ENCODE measurements around the gene MGAT5B. TPM values are rescaled to one million over a fixed set of nuclear protein-coding genes. Genes with fewer than 3 reads are reported as not detected.

Gene MGAT5B
- total and polyA plus RNA-seq, 2 donors (not counting 1 experiment from before 2014, with no cell fraction given), result 0.15 to 37.8 TPM

DNA sequence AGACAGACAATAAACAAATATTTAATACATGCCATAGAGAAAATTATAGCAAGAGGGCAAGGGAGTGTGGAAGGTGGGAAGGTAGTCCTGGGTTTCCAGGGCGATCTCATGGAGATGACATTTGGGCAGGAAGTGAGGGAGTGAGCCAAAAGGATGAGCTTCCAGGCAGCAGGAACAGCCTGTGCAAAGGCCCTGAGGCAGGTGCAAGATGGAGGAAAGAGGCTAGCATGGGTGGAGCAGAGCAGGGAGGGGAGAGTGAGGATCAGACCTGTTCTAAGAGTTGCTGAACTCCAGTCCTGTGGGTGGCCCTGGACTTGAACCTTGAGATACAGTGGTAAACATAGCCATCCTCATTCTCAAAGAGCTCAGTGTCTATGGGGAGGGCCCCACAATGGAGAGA, 94.7 kb downstream of the MGAT5B start:
- H3K4me1 Mint-ChIP-seq, result peaks cover 24% of the 10 kb centered on the region
- H3K27ac Mint-ChIP-seq, result no peak overlapping the region
- no peak overlapping the region for H3K4me2 ChIP-seq (replicated peaks; ENCODE audit: low read depth, low read length, poor library complexity, severe bottlenecking)
- ChIA-PET POLR2A (interaction anchor here (0.6 kb wide), 1 partner anchor 158 kb away, joined by 4 read pairs; no protein-coding TSS in a partner anchor), CTCF (interaction anchor here (1.2 kb wide), 1 partner anchor 93 kb away, joined by 3 read pairs; no protein-coding TSS in a partner anchor)
- H3K27ac ChIP-seq (ENCODE audit: low read length in 2 of 2), result no peak overlapping the region
- H3K27me3 Mint-ChIP-seq, result peaks cover 21% of the 10 kb centered on the region
- H3K4me3 Mint-ChIP-seq, result no peak overlapping the region
- H3K9me3 ChIP-seq (ENCODE audit: control extremely low read depth in 1 of 3, control insufficient read depth in 2 of 3, insufficient read depth in 1 of 3, low read length in 2 of 3), result peaks cover 0 to 2% (median 0%) of the 10 kb centered on the region in 3 donors
- H3K9ac ChIP-seq (ENCODE audit: low read length), result no peak overlapping the region
- H3K79me2 ChIP-seq (ENCODE audit: control insufficient read depth, insufficient read depth, low read length), result no peaks in the 10 kb centered on the region
- H3K4me1 ChIP-seq (ENCODE audit: control insufficient read depth in 2 of 2, insufficient read depth in 2 of 2, low read length in 2 of 2), result peaks cover 13 to 17% of the 10 kb centered on the region in 2 donors
- no peak overlapping the region for H2AFZ ChIP-seq (ENCODE audit: insufficient read depth, low read depth, low read length, poor library complexity, severe bottlenecking)
- WGBS (ENCODE audit: insufficient coverage), result 100% methylated on average over 1 of the region's 1 CpG
- TF ChIP-seq, protein P1, sequence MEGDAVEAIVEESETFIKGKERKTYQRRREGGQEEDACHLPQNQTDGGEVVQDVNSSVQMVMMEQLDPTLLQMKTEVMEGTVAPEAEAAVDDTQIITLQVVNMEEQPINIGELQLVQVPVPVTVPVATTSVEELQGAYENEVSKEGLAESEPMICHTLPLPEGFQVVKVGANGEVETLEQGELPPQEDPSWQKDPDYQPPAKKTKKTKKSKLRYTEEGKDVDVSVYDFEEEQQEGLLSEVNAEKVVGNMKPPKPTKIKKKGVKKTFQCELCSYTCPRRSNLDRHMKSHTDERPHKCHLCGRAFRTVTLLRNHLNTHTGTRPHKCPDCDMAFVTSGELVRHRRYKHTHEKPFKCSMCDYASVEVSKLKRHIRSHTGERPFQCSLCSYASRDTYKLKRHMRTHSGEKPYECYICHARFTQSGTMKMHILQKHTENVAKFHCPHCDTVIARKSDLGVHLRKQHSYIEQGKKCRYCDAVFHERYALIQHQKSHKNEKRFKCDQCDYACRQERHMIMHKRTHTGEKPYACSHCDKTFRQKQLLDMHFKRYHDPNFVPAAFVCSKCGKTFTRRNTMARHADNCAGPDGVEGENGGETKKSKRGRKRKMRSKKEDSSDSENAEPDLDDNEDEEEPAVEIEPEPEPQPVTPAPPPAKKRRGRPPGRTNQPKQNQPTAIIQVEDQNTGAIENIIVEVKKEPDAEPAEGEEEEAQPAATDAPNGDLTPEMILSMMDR (IDR thresholded peaks at IDR 0.05), result no peak
- H4K20me1 ChIP-seq (ENCODE audit: control insufficient read depth, insufficient read depth, low read length, poor library complexity, severe bottlenecking), result no peaks in the 10 kb centered on the region
- H3K36me3 ChIP-seq (replicated peaks in 1 of 2; ENCODE audit: control extremely low read depth in 1 of 2, control insufficient read depth in 1 of 2, extremely low read depth in 1 of 2, insufficient read depth in 2 of 2, low read length in 1 of 2), result no peaks in the 10 kb centered on the region
- peaks cover 0 to 22% (median 7%) of the 10 kb centered on the region in 4 experiments for H3K27me3 ChIP-seq (replicated peaks in 1 of 4; ENCODE audit: control extremely low read depth in 1 of 4, control insufficient read depth in 3 of 4, insufficient read depth in 4 of 4, low read length in 3 of 4)
- intact Hi-C loops (cut with micrococcal nuclease), result no loop called here
- no peak overlapping the region for H3K4me3 ChIP-seq (ENCODE audit: control extremely low read depth in 1 of 5, extremely low read depth in 1 of 5, insufficient read depth in 1 of 5, low read depth in 2 of 5, low read length in 4 of 5)
- ATAC-seq (ENCODE audit: low read depth) (no peak), DNase-seq (no peak)
- no peaks in the 10 kb centered on the region for H3K9me3 Mint-ChIP-seq (ENCODE audit: insufficient read depth)

DNA sequence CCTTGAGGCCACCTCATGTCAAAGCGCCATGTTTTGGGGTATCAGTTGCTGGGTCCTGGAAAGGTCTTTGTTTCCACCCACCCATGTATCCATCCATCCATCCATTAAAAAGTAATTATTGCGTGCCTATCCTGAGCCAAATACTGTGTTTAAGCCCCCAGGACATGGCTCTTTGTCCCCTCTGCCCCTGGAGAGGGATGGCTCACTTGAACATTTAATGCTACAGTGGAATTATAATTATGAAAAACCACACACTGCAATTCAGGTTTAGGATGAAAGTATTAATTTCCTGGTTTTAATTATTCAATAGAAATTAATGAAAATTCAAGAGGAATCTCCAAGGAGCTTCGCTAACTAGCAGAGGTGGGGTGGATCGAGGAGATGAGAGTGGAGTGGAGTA, 97.8 kb downstream of the MGAT5B start:
- ATAC-seq (ENCODE audit: low read depth), result no peak
- Mint-ChIP-seq H3K27me3 (peaks cover 22% of the 10 kb centered on the region), H3K27ac (no peak overlapping the region), H3K4me3 (peak overlapping the region; percentile 32), H3K4me1 (peaks cover 29% of the 10 kb centered on the region), H3K9me3 (ENCODE audit: insufficient read depth) (no peaks in the 10 kb centered on the region)
- intact Hi-C loops (cut with micrococcal nuclease), result no loop called here
- H3K4me2 ChIP-seq (replicated peaks; ENCODE audit: low read depth, low read length, poor library complexity, severe bottlenecking), result no peak overlapping the region
- no peak overlapping the region for H3K4me3 ChIP-seq (ENCODE audit: control extremely low read depth in 1 of 5, extremely low read depth in 1 of 5, insufficient read depth in 1 of 5, low read depth in 2 of 5, low read length in 4 of 5)
- H4K20me1 ChIP-seq (ENCODE audit: control insufficient read depth, insufficient read depth, low read length, poor library complexity, severe bottlenecking), result no peaks in the 10 kb centered on the region
- ChIA-PET CTCF (interaction anchor here (0.8 to 2.3 kb wide), 3 partner anchors 8 to 236 kb away, joined by 3 to 12 read pairs (median 4); no protein-coding TSS in a partner anchor), POLR2A (interaction anchor here (1.0 kb wide), 1 partner anchor 21 kb away, joined by 3 read pairs; no protein-coding TSS in a partner anchor)
- peaks cover 0 to 31% (median 13%) of the 10 kb centered on the region in 4 experiments for H3K27me3 ChIP-seq (replicated peaks in 1 of 4; ENCODE audit: control extremely low read depth in 1 of 4, control insufficient read depth in 3 of 4, insufficient read depth in 4 of 4, low read length in 3 of 4)
- no peak overlapping the region for H3K27ac ChIP-seq (ENCODE audit: low read length in 2 of 2)
- WGBS (ENCODE audit: insufficient coverage), result 96% methylated on average over 3 of the region's 4 CpGs
- no peak overlapping the region for H3K9ac ChIP-seq (ENCODE audit: low read length)
- H3K9me3 ChIP-seq (ENCODE audit: control extremely low read depth in 1 of 3, control insufficient read depth in 2 of 3, insufficient read depth in 1 of 3, low read length in 2 of 3), result peaks cover 0 to 13% (median 0%) of the 10 kb centered on the region in 3 donors
- peaks cover 20 to 26% of the 10 kb centered on the region in 2 donors for H3K4me1 ChIP-seq (ENCODE audit: control insufficient read depth in 2 of 2, insufficient read depth in 2 of 2, low read length in 2 of 2)
- H3K36me3 ChIP-seq (replicated peaks in 1 of 2; ENCODE audit: control extremely low read depth in 1 of 2, control insufficient read depth in 1 of 2, extremely low read depth in 1 of 2, insufficient read depth in 2 of 2, low read length in 1 of 2), result no peaks in the 10 kb centered on the region
- DNase-seq, result no peak
- H3K79me2 ChIP-seq (ENCODE audit: control insufficient read depth, insufficient read depth, low read length), result no peaks in the 10 kb centered on the region
- H2AFZ ChIP-seq (ENCODE audit: insufficient read depth, low read depth, low read length, poor library complexity, severe bottlenecking), result no peak overlapping the region
- TF ChIP-seq, protein P1 (IDR thresholded peaks at IDR 0.05), result no peak
- no peak for TF ChIP-seq EZH2 (IDR thresholded peaks at IDR 0.05; ENCODE audit: borderline replicate concordance, insufficient read depth, low read depth, low read length, poor library complexity, severe bottlenecking)

All from B cell (primary cell).